BJ (cell line): ENCODE data around the gene TREML2. TPM values are rescaled to one million over a fixed set of nuclear protein-coding genes. Genes with fewer than 3 reads are reported as not detected.

ENCODE experiments used
- CTCF ChIA-PET: fragments of 350-600 bp; formaldehyde crosslinking; extraction: SDS; loops from one replicate; lab custom pipeline; 2021; ENCODE audit warnings: antibody characterized with exemption, inconsistent platforms; lab: Yijun Ruan, JAX
- POLR2A ChIA-PET: fragments of 300-600 bp; sonication (Branson Sonifier 250); formaldehyde crosslinking; extraction: SDS; loops from one replicate; lab custom pipeline; 2021; ENCODE audit warnings: antibody characterized with exemption; lab: Charles Lee
- DNase-seq: peaks from one replicate; pipeline ENCODE4 v3.0.0-alpha.2; 2011; ENCODE audit warnings: low read depth
- H3K27me3 ChIP-seq: 2 replicates; pipeline ENCODE4 v1.6.0; 2011; ENCODE audit warnings: low read length; ENCODE audit not compliant: control insufficient read depth, insufficient read depth
- H3K36me3 ChIP-seq: 2 replicates; pipeline ENCODE4 v1.5.1; 2011; ENCODE audit warnings: low read length; ENCODE audit not compliant: control insufficient read depth, insufficient read depth
- H3K4me3 ChIP-seq: 2 replicates; pipeline ENCODE4 v1.5.1; 2011; ENCODE audit warnings: low read depth, mild to moderate bottlenecking, control low read depth, low read length
- polyA plus RNA-seq: library from polyadenylated mRNA; depleted of rRNA; stranded (reverse); fragments of >200 nt; gene quantifications from 2 replicates; pipeline ENCODE4 v1.2.3, GENCODE V29; 2011
- TF ChIP-seq, protein P1 (sequence below): IDR thresholded peaks from 2 replicates; pipeline ENCODE4 v1.5.1; 2011; ENCODE audit warnings: low read depth, mild to moderate bottlenecking, control low read depth, inconsistent platforms, low read length, moderate library complexity; ENCODE audit not compliant: insufficient read depth

The TREML2 gene
- polyA plus RNA-seq, 1 experiment: not detected

DNA sequence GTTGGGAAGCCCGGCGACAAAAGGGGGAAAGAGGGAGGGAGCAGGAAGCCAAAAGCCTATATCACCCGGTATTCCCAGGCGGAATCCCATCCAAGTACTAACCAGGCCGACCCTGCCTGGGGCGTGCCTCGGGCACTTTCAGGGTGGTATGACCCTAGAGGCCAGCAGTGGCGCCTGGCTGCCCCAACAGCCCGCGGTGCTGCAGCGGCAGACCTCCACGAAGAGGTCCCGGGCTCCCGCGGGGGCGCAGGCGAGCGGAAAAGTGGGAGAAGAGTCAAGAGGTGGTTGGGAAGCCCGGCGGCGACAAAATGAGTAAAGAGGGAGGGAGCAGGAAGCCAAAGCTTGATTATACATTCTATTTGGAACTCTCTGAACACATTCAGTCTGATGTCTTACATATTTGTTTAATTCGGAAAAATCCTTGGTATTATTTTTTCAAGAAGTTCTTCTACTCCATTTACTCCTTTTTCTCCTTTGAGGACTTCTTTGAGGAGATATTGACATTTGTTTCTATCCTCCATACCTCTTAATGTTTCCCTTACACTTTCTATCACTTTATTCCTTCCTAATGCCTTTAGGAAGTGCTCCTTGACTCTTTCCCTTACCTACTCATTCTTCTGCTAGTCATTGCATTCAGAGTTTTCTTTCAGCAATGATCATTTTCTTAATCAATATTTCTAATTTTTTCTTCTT is 38.7 kb upstream of the TREML2 start:
- DNase-seq: no peak
- peaks cover 5% of the 10 kb centered on the region for H3K27me3 ChIP-seq
- CTCF ChIA-PET: no interaction called here
- POLR2A ChIA-PET: no interaction called here
- no peak overlapping the region for H3K4me3 ChIP-seq
- H3K36me3 ChIP-seq: no peaks in the 10 kb centered on the region
- TF ChIP-seq, protein P1, sequence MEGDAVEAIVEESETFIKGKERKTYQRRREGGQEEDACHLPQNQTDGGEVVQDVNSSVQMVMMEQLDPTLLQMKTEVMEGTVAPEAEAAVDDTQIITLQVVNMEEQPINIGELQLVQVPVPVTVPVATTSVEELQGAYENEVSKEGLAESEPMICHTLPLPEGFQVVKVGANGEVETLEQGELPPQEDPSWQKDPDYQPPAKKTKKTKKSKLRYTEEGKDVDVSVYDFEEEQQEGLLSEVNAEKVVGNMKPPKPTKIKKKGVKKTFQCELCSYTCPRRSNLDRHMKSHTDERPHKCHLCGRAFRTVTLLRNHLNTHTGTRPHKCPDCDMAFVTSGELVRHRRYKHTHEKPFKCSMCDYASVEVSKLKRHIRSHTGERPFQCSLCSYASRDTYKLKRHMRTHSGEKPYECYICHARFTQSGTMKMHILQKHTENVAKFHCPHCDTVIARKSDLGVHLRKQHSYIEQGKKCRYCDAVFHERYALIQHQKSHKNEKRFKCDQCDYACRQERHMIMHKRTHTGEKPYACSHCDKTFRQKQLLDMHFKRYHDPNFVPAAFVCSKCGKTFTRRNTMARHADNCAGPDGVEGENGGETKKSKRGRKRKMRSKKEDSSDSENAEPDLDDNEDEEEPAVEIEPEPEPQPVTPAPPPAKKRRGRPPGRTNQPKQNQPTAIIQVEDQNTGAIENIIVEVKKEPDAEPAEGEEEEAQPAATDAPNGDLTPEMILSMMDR: no peak

GRCh38 chr6:41237128-41237527 is 36.2 kb upstream of the TREML2 start:
- TF ChIP-seq, protein P1: no peak
- no peaks in the 10 kb centered on the region for H3K36me3 ChIP-seq
- H3K27me3 ChIP-seq: peaks cover 5% of the 10 kb centered on the region
- DNase-seq: no peak
- POLR2A ChIA-PET: no interaction called here
- H3K4me3 ChIP-seq: no peak overlapping the region
- CTCF ChIA-PET: no interaction called here

DNA sequence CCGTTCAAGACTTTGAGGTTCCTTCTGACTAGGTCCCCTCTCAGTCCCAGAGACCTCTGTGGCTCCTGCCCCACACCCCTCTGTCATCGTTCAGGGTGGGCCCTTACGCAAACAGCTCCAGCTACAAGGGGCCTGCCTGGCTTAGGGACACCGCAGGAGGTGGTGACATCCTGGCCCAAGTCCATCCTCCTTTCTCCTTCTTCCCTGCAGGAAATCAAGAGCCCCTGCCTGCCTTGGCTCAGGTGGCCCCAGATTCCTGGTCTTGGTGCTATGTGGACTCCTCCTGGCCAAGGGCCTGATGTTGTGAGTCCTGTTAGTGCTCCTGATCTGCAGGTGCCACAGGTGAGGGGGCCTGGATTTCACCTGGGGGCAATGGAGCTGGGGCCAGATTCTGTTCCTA is 35.3 kb upstream of the TREML2 start:
- Histone ChIP-seq H3K4me3 (no peak overlapping the region), H3K36me3 (no peaks in the 10 kb centered on the region), H3K27me3 (peaks cover 5% of the 10 kb centered on the region)
- ChIA-PET POLR2A (no interaction called here), CTCF (no interaction called here)
- no peak for DNase-seq
- TF ChIP-seq, protein P1: no peak

DNA sequence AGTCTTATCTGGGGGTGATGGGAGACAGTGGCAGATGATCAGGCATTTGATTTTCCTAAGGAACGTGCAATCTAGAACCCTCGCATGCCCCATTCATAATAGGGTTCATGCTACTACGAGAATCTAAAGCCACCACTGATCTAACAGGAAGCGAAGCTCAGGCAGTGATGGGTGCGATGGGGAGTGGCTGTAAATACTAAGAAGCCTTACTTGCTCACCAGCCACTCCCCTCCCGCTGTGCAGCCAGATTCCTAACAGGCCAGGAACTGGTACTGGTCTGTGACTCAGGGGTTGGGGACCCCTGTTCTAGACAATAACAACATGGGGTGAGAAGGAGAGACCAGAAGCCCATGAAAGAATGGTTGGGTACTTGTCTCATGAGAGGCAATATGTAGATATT is 31.7 kb upstream of the TREML2 start:
- ChIA-PET CTCF (no interaction called here), POLR2A (no interaction called here)
- no peak for DNase-seq

GRCh38 chr6:41231246-41231645 is 30.3 kb upstream of the TREML2 start:
- ChIA-PET CTCF (no interaction called here), POLR2A (no interaction called here)
- TF ChIP-seq, protein P1: no peak

More for the DNA sequence above, 31.7 kb upstream of the TREML2 start:
- Histone ChIP-seq H3K4me3 (no peak overlapping the region), H3K36me3 (no peaks in the 10 kb centered on the region), H3K27me3 (peaks cover 2% of the 10 kb centered on the region; the same call in 1 of the 2 replicates)
- TF ChIP-seq, protein P1: no peak

More at GRCh38 chr6:41231246-41231645, 30.3 kb upstream of the TREML2 start:
- DNase-seq: no peak
- peaks cover 2% of the 10 kb centered on the region; the same call in 1 of the 2 replicates for H3K27me3 ChIP-seq
- no peak overlapping the region for H3K4me3 ChIP-seq
- no peaks in the 10 kb centered on the region for H3K36me3 ChIP-seq
